HEK293 (cell line): Measurements from ENCODE around the gene NLRP13.

Source experiments
- CTCF ChIA-PET: fragments of 350-600 bp; formaldehyde crosslinking; extraction: SDS; loops from one replicate; lab custom pipeline; 2021; ENCODE audit warnings: antibody characterized with exemption; lab: Yijun Ruan, JAX
- POLR2A ChIA-PET: fragments of 300-600 bp; formaldehyde crosslinking; extraction: SDS; loops from one replicate; lab custom pipeline; 2020; ENCODE audit warnings: antibody characterized with exemption, inconsistent platforms; lab: Yijun Ruan, JAX
- H3K27ac ChIP-seq: fragments of 200-500 bp; sonication (Bioruptor generic); 2 replicates; pipeline ENCODE4 v1.5.1; 2014; ENCODE audit warnings: low read depth, low read length, control low read depth, inconsistent platforms; ENCODE audit errors: extremely low read depth
- H3K36me3 ChIP-seq, 2 experiments: fragments of 200-500 bp in 1 of 2; sonication (Bioruptor generic) in 1 of 2; 1 replicate in 1 of 2; 2 replicates in 1 of 2; pipeline ENCODE4 v1.5.1; 2014 to 2017; ENCODE audit warnings: inconsistent platforms in 2 of 2, low read length in 2 of 2; ENCODE audit not compliant: control insufficient read depth in 2 of 2, insufficient read depth in 1 of 2
- H3K4me1 ChIP-seq: fragments of 200-500 bp; sonication (Bioruptor generic); 2 replicates; pipeline ENCODE4 v1.5.1; 2014; ENCODE audit warnings: mild to moderate bottlenecking, low read length, inconsistent platforms; ENCODE audit not compliant: control insufficient read depth, insufficient read depth
- H3K4me3 ChIP-seq: 2 replicates; pipeline ENCODE4 v1.5.1; 2011; ENCODE audit warnings: low read depth, mild to moderate bottlenecking, control low read depth, low read length, moderate library complexity
- H3K9me3 ChIP-seq: fragments of 200-500 bp; sonication (Bioruptor generic); 2 replicates; pipeline ENCODE4 v1.5.1; 2014; ENCODE audit warnings: low read depth, low read length, inconsistent platforms; ENCODE audit not compliant: control insufficient read depth, insufficient read depth
- MEIS1 ChIP-seq: sonication (generic); formaldehyde crosslinking; IDR thresholded peaks from 2 replicates; pipeline ENCODE4 v1.8.1; 2022; ENCODE audit warnings: missing genetic modification reagents, mild to moderate bottlenecking, borderline replicate concordance
- RBAK ChIP-seq: fragments of 450-650 bp; formaldehyde crosslinking; IDR thresholded peaks from 2 replicates; pipeline ENCODE4 v1.5.1; 2016; ENCODE audit warnings: missing biosample characterization, missing genetic modification characterization
- SALL2 ChIP-seq: fragments of 450-650 bp; formaldehyde crosslinking; IDR thresholded peaks from 2 replicates; pipeline ENCODE4 v1.5.0; 2017; ENCODE audit warnings: missing biosample characterization, mild to moderate bottlenecking, missing genetic modification characterization, borderline replicate concordance
- SCRT1 ChIP-seq: fragments of 450-650 bp; formaldehyde crosslinking; IDR thresholded peaks from 2 replicates; pipeline ENCODE4 v1.5.1; 2016; ENCODE audit warnings: missing biosample characterization, missing genetic modification characterization, borderline replicate concordance
- ZFP41 ChIP-seq: fragments of 450-650 bp; formaldehyde crosslinking; IDR thresholded peaks from 2 replicates; pipeline ENCODE4 v1.5.1; 2016; ENCODE audit warnings: missing biosample characterization, missing genetic modification characterization, borderline replicate concordance
- ZNF155 ChIP-seq: fragments of 450-650 bp; formaldehyde crosslinking; IDR thresholded peaks from 2 replicates; pipeline ENCODE4 v1.5.1; 2016; ENCODE audit warnings: missing biosample characterization, missing genetic modification characterization
- ZNF214 ChIP-seq: fragments of 450-650 bp; formaldehyde crosslinking; IDR thresholded peaks from 2 replicates; pipeline ENCODE4 v1.5.1; 2017; ENCODE audit warnings: missing biosample characterization, mild to moderate bottlenecking, missing genetic modification characterization, borderline replicate concordance
- ZNF549 ChIP-seq: fragments of 450-650 bp; IDR thresholded peaks from 2 replicates; pipeline ENCODE4 v1.5.1; 2018; ENCODE audit warnings: missing biosample characterization, missing genetic modification characterization, mild to moderate bottlenecking, inconsistent platforms, moderate library complexity
- ZNF571 ChIP-seq: fragments of 450-650 bp; formaldehyde crosslinking; IDR thresholded peaks from 2 replicates; pipeline ENCODE4 v1.5.0; 2017; ENCODE audit warnings: missing biosample characterization, missing genetic modification characterization
- ZNF623 ChIP-seq: fragments of 450-650 bp; formaldehyde crosslinking; IDR thresholded peaks from 2 replicates; pipeline ENCODE4 v1.5.1; 2016; ENCODE audit warnings: missing biosample characterization, missing genetic modification characterization
- ZNF660 ChIP-seq: fragments of 450-650 bp; IDR thresholded peaks from 2 replicates; pipeline ENCODE4 v1.5.1; 2018; ENCODE audit warnings: missing biosample characterization, mild to moderate bottlenecking, missing genetic modification characterization
- ZNF747 ChIP-seq: fragments of 450-650 bp; formaldehyde crosslinking; IDR thresholded peaks from 2 replicates; pipeline ENCODE4 v1.5.1; 2016; ENCODE audit warnings: missing biosample characterization, missing genetic modification characterization
- ZSCAN30 ChIP-seq: fragments of 450-650 bp; IDR thresholded peaks from 2 replicates; pipeline ENCODE4 v1.5.1; 2018; ENCODE audit warnings: missing biosample characterization, mild to moderate bottlenecking, missing genetic modification characterization, moderate library complexity
- TF ChIP-seq, protein P1 (sequence below): fragments of 450-650 bp; formaldehyde crosslinking; IDR thresholded peaks from 2 replicates; pipeline ENCODE4 v1.5.1; 2016; ENCODE audit warnings: missing biosample characterization, missing genetic modification characterization
- TF ChIP-seq, protein P2 (sequence below): fragments of 450-650 bp; formaldehyde crosslinking; IDR thresholded peaks from 2 replicates; pipeline ENCODE4 v1.5.1; 2016; ENCODE audit warnings: missing biosample characterization, missing genetic modification characterization, borderline replicate concordance
- TF ChIP-seq, protein P3 (sequence below): fragments of 450-650 bp; formaldehyde crosslinking; IDR thresholded peaks from 2 replicates; pipeline ENCODE4 v1.5.1; 2016; ENCODE audit warnings: missing biosample characterization, missing genetic modification characterization

NLRP13 gene

DNA sequence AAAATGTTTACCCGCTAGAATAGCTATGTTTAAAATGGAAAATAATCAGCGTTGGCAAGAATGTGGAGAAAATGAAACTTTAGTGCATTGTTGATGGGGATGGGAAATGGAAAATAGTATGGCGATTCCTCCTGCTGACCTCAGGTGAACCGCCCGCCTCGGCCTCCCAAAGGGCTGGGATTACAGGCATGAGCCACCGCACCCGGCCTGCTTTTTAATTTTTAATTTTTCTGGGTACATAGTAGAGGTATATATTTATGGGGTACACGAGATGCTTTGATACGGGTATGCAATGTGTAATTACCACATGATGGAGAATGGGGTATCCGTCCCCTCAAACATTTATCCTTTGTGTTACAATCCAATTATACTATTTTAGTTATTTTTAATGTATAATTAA, 8.2 kb upstream of the NLRP13 start (continued):
- TF ChIP-seq ZNF214 (tag by site-specific recombination) (no peak), ZNF549 (tag by site-specific recombination) (no peak), SALL2 (tag by site-specific recombination) (no peak)

DNA sequence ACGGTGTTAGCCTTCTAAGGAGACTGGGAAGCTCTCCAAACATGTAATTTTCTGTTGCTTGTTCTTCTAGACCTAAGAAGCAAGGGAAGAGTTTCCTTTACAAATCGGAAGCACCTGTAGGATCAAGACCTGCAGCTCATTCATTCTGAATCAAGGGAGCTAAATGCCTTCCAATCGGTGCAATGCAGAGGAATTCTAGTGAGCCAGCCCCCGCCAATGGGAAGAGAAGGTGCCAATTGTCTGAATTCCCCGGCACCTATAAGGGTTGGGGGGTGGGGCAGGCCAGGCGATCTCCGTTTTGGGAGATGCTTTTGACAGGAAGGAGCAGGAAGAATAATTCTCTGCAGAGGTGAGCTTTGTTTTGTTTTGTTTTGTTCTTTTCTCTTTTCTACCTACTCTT, 7.1 kb upstream of the NLRP13 start:
- ChIA-PET CTCF (interaction anchor here (0.6 to 1.1 kb wide), 2 partner anchors 12 to 26 kb away, joined by 3 read pairs; no protein-coding TSS in a partner anchor), POLR2A (no interaction called here)
- Histone ChIP-seq H3K4me1 (no peaks in the 10 kb centered on the region), H3K27ac (no peak overlapping the region), H3K9me3 (no peaks in the 10 kb centered on the region), H3K4me3 (no peak overlapping the region), H3K36me3 (no peaks in the 10 kb centered on the region)
- TF ChIP-seq SCRT1 (tag by site-specific recombination) (no peak), ZSCAN30 (tag by site-specific recombination) (no peak), RBAK (tag by site-specific recombination) (no peak), ZFP41 (no peak), ZNF571 (no peak), ZNF747 (tag by site-specific recombination) (no peak), ZNF623 (no peak), ZNF155 (tag by site-specific recombination) (no peak), ZNF660 (no peak)
- TF ChIP-seq, protein P1, sequence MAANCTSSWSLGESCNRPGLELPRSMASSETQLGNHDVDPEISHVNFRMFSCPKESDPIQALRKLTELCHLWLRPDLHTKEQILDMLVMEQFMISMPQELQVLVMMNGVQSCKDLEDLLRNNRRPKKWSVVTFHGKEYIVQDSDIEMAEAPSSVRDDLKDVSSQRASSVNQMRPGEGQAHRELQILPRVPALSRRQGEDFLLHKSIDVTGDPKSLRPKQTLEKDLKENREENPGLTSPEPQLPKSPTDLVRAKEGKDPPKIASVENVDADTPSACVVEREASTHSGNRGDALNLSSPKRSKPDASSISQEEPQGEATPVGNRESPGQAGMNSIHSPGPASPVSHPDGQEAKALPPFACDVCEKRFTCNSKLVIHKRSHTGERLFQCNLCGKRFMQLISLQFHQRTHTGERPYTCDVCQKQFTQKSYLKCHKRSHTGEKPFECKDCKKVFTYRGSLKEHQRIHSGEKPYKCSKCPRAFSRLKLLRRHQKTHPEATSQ = no peak
- TF ChIP-seq, protein P2, sequence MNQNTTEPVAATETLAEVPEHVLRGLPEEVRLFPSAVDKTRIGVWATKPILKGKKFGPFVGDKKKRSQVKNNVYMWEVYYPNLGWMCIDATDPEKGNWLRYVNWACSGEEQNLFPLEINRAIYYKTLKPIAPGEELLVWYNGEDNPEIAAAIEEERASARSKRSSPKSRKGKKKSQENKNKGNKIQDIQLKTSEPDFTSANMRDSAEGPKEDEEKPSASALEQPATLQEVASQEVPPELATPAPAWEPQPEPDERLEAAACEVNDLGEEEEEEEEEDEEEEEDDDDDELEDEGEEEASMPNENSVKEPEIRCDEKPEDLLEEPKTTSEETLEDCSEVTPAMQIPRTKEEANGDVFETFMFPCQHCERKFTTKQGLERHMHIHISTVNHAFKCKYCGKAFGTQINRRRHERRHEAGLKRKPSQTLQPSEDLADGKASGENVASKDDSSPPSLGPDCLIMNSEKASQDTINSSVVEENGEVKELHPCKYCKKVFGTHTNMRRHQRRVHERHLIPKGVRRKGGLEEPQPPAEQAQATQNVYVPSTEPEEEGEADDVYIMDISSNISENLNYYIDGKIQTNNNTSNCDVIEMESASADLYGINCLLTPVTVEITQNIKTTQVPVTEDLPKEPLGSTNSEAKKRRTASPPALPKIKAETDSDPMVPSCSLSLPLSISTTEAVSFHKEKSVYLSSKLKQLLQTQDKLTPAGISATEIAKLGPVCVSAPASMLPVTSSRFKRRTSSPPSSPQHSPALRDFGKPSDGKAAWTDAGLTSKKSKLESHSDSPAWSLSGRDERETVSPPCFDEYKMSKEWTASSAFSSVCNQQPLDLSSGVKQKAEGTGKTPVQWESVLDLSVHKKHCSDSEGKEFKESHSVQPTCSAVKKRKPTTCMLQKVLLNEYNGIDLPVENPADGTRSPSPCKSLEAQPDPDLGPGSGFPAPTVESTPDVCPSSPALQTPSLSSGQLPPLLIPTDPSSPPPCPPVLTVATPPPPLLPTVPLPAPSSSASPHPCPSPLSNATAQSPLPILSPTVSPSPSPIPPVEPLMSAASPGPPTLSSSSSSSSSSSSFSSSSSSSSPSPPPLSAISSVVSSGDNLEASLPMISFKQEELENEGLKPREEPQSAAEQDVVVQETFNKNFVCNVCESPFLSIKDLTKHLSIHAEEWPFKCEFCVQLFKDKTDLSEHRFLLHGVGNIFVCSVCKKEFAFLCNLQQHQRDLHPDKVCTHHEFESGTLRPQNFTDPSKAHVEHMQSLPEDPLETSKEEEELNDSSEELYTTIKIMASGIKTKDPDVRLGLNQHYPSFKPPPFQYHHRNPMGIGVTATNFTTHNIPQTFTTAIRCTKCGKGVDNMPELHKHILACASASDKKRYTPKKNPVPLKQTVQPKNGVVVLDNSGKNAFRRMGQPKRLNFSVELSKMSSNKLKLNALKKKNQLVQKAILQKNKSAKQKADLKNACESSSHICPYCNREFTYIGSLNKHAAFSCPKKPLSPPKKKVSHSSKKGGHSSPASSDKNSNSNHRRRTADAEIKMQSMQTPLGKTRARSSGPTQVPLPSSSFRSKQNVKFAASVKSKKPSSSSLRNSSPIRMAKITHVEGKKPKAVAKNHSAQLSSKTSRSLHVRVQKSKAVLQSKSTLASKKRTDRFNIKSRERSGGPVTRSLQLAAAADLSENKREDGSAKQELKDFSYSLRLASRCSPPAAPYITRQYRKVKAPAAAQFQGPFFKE (tag by site-specific recombination) = no peak
- TF ChIP-seq, protein P3, sequence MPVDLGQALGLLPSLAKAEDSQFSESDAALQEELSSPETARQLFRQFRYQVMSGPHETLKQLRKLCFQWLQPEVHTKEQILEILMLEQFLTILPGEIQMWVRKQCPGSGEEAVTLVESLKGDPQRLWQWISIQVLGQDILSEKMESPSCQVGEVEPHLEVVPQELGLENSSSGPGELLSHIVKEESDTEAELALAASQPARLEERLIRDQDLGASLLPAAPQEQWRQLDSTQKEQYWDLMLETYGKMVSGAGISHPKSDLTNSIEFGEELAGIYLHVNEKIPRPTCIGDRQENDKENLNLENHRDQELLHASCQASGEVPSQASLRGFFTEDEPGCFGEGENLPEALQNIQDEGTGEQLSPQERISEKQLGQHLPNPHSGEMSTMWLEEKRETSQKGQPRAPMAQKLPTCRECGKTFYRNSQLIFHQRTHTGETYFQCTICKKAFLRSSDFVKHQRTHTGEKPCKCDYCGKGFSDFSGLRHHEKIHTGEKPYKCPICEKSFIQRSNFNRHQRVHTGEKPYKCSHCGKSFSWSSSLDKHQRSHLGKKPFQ = no peak

DNA sequence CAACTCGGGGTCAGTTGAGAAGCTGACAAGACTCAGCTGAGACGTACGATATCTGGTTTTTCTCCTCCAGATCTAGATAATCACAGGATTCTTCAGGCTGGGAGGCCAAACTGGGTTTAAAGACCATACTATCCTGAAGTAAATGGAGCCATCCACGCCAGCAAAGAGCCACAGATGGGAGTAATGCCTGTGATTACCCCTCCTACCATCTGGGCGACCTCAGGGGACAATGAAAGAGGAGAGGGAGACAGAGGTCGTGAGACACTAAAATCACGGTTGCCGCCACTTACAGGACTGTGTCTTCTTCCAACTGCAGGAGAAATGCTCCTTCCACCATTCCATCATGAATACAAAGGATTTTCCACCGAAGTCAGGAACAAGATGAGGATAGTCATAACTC, 3.1 kb upstream of the NLRP13 start:
- Histone ChIP-seq H3K36me3 (no peaks in the 10 kb centered on the region), H3K9me3 (no peaks in the 10 kb centered on the region), H3K4me1 (no peaks in the 10 kb centered on the region), H3K4me3 (no peak overlapping the region), H3K27ac (no peak overlapping the region)
- CTCF ChIA-PET = no interaction called here
- no peak for TF ChIP-seq MEIS1
- POLR2A ChIA-PET = no interaction called here
